OCI-LY3 (cell line): ENCODE results near the gene CCDC112.

Experiments
- H2AFZ ChIP-seq: fragments of 200-600, 300-600 bp; shearing (Covaris generic); 2 replicates; pipeline ENCODE4 v1.6.0; 2014; ENCODE audit warnings: antibody characterized with exemption, low read depth, low read length
- H3K27ac ChIP-seq: fragments of 200-600, 300-600 bp; sonication (generic); 2 replicates; pipeline ENCODE4 v1.5.1; 2014; ENCODE audit warnings: mild to moderate bottlenecking, low read length, moderate library complexity, mixed read lengths
- H3K27me3 ChIP-seq: fragments of 200-600, 300-600 bp; sonication (generic); 2 replicates; pipeline ENCODE4 v1.6.1; 2014; ENCODE audit warnings: low read depth, low read length, mixed read lengths
- H3K36me3 ChIP-seq: fragments of 200-600, 300-600 bp; sonication (generic); replicated peaks from 2 replicates; pipeline ENCODE3; 2014; ENCODE audit warnings: low read depth, low read length, mixed read lengths
- H3K4me1 ChIP-seq: fragments of 300-600, 200-600 bp; sonication (generic); 2 replicates; pipeline ENCODE4 v1.6.1; 2014; ENCODE audit warnings: low read length, mixed read lengths
- H3K4me2 ChIP-seq: fragments of 200-600, 300-600 bp; sonication (generic); 2 replicates; pipeline ENCODE4 v1.6.1; 2014; ENCODE audit warnings: low read length, mixed read lengths
- H3K4me3 ChIP-seq: fragments of 300-600, 200-600 bp; sonication (generic); 2 replicates; pipeline ENCODE4 v1.5.1; 2014; ENCODE audit warnings: antibody characterized with exemption, mild to moderate bottlenecking, low read length, moderate library complexity
- H3K79me2 ChIP-seq: fragments of 300-600, 200-600 bp; shearing (Covaris generic); 2 replicates; pipeline ENCODE4 v1.6.1; 2014; ENCODE audit warnings: mild to moderate bottlenecking, low read length, mixed read lengths
- H3K9ac ChIP-seq: fragments of 300-600, 200-600 bp; shearing (Covaris generic); 2 replicates; pipeline ENCODE4 v1.6.0; 2014; ENCODE audit warnings: mild to moderate bottlenecking, low read length, moderate library complexity
- H3K9me3 ChIP-seq: fragments of 200-600, 300-600 bp; shearing (Covaris generic); 2 replicates; pipeline ENCODE4 v1.6.1; 2014; ENCODE audit warnings: low read length, mixed read lengths; ENCODE audit not compliant: insufficient read depth
- H4K20me1 ChIP-seq: fragments of 200-600, 300-600 bp; sonication (generic); 2 replicates; pipeline ENCODE4 v1.6.1; 2016; ENCODE audit warnings: low read length, mixed read lengths; ENCODE audit not compliant: insufficient read depth
- EZH2phosphoT487 ChIP-seq: fragments of 200-600 bp; shearing (Covaris generic); IDR thresholded peaks from 2 replicates; pipeline ENCODE4 v1.6.1; 2018; ENCODE audit warnings: antibody characterized with exemption, mixed run types, low read depth
- TF ChIP-seq, protein P1 (sequence below): fragments of 200-600, 300-600 bp; sonication (generic); IDR thresholded peaks from 2 replicates; pipeline ENCODE4 v1.5.1; 2014; ENCODE audit warnings: antibody characterized with exemption, low read length, low read depth

Gene CCDC112

DNA sequence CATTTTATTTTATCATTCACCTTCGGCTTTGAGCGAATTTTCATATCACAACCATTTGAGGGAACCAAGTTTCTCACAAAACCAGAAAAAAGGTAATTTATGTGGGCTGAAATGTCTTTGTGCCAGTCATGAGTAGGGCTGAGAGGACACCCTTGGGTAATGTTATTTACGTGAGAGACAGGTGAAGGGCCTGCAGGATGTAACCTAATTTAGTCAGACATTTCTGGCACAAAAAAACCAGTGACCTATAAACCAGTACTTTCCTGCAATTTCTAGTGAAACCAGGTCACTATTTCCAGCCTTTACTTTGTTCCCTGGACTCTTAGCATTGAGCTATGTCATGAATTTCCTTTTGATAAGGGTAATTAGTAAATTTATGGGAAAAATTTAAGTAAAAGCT lies 17.2 kb upstream of the CCDC112 start:
- Histone ChIP-seq H3K79me2 (no peaks in the 10 kb centered on the region), H3K4me1 (peaks cover 2% of the 10 kb centered on the region; the same call in 1 of the 2 replicates), H3K4me3 (no peak overlapping the region), H3K4me2 (no peak overlapping the region), H3K9me3 (no peaks in the 10 kb centered on the region), H3K27ac (no peak overlapping the region), H3K9ac (no peak overlapping the region), H3K27me3 (no peaks in the 10 kb centered on the region), H4K20me1 (no peaks in the 10 kb centered on the region), H2AFZ (no peak overlapping the region), H3K36me3 (no peaks in the 10 kb centered on the region)
- TF ChIP-seq EZH2phosphoT487: no peak
- TF ChIP-seq, protein P1, sequence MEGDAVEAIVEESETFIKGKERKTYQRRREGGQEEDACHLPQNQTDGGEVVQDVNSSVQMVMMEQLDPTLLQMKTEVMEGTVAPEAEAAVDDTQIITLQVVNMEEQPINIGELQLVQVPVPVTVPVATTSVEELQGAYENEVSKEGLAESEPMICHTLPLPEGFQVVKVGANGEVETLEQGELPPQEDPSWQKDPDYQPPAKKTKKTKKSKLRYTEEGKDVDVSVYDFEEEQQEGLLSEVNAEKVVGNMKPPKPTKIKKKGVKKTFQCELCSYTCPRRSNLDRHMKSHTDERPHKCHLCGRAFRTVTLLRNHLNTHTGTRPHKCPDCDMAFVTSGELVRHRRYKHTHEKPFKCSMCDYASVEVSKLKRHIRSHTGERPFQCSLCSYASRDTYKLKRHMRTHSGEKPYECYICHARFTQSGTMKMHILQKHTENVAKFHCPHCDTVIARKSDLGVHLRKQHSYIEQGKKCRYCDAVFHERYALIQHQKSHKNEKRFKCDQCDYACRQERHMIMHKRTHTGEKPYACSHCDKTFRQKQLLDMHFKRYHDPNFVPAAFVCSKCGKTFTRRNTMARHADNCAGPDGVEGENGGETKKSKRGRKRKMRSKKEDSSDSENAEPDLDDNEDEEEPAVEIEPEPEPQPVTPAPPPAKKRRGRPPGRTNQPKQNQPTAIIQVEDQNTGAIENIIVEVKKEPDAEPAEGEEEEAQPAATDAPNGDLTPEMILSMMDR: no peak

DNA sequence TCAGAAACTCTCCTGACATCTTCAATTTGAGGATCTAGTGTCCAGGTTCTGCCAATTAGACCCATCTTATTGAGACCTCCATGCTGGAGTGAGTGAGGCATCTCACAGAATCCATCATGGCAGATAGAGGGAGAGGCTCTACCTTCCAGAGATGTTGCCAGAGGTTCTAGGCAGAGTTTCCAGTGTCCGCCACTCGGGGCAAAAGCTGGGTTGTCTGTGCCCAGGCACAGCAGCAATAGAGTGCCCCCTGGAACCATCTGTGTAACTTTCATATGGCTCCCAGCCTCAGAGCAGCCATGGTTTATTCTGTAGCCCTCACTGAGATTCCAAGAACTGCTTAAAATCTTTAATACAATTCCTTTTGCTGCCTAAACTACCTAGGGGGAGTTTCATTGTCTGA lies 16.6 kb upstream of the CCDC112 start:
- H3K79me2 ChIP-seq: no peaks in the 10 kb centered on the region

DNA sequence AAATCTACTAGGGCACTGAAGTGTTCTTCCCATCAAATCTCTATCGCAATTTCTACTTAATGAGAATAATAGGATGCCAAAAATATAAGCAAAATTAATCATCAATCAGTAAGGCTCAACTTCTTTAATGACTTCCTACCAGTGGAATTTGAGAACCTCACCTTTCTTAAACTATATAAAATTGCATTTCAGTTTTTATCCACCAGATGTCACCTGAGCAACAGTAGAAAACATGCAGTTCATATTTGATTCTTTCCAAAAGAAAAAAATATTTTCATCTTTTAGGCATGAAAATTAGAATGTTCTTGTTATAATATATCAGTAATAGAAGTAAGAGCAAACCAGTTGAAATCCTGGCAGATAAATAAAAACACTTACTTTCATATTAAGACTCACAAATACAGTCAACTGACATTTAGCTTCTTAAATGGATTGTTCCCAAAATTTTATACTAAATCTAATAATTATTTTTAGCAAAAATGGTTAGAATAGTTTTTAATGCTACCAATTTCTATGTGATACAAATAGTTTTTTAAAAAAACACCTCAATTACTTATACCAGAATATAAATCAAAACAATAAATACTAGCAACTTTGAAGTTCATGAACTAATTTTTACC lies 13.4 kb upstream of the CCDC112 start:
- H2AFZ ChIP-seq: no peak overlapping the region
- H3K27me3 ChIP-seq: no peaks in the 10 kb centered on the region
- H3K36me3 ChIP-seq: no peaks in the 10 kb centered on the region
- H4K20me1 ChIP-seq: no peaks in the 10 kb centered on the region
- no peak overlapping the region for H3K27ac ChIP-seq
- peaks cover 7% of the 10 kb centered on the region; the same call in 1 of the 2 replicates for H3K4me1 ChIP-seq
- TF ChIP-seq, protein P1: peak; percentile 57
- no peak for TF ChIP-seq EZH2phosphoT487
- no peaks in the 10 kb centered on the region for H3K79me2 ChIP-seq
- H3K9ac ChIP-seq: no peak overlapping the region
- H3K9me3 ChIP-seq: no peaks in the 10 kb centered on the region
- no peak overlapping the region for H3K4me3 ChIP-seq
- H3K4me2 ChIP-seq: no peak overlapping the region

More for the DNA sequence above, 16.6 kb upstream of the CCDC112 start:
- peaks cover 7% of the 10 kb centered on the region; the same call in 1 of the 2 replicates for H3K4me1 ChIP-seq
- H3K9ac ChIP-seq: no peak overlapping the region
- no peaks in the 10 kb centered on the region for H3K36me3 ChIP-seq
- H3K27ac ChIP-seq: no peak overlapping the region
- TF ChIP-seq EZH2phosphoT487: no peak
- TF ChIP-seq, protein P1: no peak
- H3K4me3 ChIP-seq: no peak overlapping the region
- H2AFZ ChIP-seq: no peak overlapping the region
- no peaks in the 10 kb centered on the region for H3K9me3 ChIP-seq
- no peaks in the 10 kb centered on the region for H3K27me3 ChIP-seq
- H4K20me1 ChIP-seq: no peaks in the 10 kb centered on the region
- H3K4me2 ChIP-seq: no peak overlapping the region

DNA sequence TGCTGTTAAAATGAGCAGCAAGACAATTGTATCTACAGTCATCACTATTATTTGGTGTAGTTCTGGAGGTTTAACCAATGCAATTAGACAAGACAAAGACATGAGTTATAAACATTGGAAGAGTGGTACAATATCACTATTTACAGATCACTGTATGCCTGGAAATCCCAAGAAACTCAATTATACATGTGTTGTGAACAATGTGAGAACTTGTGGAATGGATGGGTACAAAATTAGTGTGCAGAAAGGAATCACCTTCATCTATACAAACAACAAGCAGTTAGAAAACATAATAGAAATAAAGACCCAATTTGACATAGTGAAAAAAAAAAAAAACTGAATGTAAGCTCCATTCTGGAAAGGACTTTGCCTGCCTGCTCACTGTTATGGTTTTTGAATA lies 12.4 kb upstream of the CCDC112 start:
- Histone ChIP-seq H3K4me2 (no peak overlapping the region), H3K9ac (no peak overlapping the region), H2AFZ (no peak overlapping the region), H3K4me3 (no peak overlapping the region), H3K4me1 (peaks cover 7% of the 10 kb centered on the region; the same call in 1 of the 2 replicates), H3K36me3 (no peaks in the 10 kb centered on the region), H3K79me2 (no peaks in the 10 kb centered on the region), H3K27me3 (no peaks in the 10 kb centered on the region), H3K9me3 (no peaks in the 10 kb centered on the region), H4K20me1 (no peaks in the 10 kb centered on the region), H3K27ac (no peak overlapping the region)
- TF ChIP-seq, protein P1: no peak
- no peak for TF ChIP-seq EZH2phosphoT487
